Kidney tubule cell (primary cell): Measurements from ENCODE around the gene ZNF483.
A peak's percentile ranks its signal among the peaks of the same experiment; 100 is the strongest.
"Not testable (repeated sequence)": the region's sequence is repeated elsewhere in the genome, so short reads cannot be mapped to it uniquely, and the experiment has no call there.

Source experiments
- DNase-seq: peaks from one replicate; pipeline ENCODE4 v3.0.0-alpha.2; 2018; ENCODE audit warnings: low spot score

Gene ZNF483

GRCh38 chr9:111542497-111543254, 17.7 kb downstream of the ZNF483 start:
- DNase-seq, result no peak

DNA sequence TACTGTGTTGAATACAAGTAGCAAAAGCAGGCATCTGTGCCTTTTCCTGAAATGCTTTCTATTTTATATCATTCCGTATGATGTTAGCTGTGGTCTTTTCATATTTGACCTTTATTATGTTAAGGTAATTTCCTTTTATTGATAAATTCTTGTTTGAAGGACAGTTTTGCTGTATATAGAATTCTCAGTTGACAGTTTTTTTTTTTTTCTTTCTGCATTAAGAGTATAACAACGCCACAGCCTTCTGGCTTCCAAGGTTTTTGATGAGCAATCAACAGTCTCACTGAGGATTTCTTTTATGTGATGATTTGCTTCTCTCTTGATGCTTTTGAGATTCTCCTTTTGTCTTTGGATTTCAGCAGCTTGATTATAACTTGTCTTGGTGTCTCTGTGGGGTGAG, 23.6 kb downstream of the ZNF483 start:
- DNase-seq, result no peak

DNA sequence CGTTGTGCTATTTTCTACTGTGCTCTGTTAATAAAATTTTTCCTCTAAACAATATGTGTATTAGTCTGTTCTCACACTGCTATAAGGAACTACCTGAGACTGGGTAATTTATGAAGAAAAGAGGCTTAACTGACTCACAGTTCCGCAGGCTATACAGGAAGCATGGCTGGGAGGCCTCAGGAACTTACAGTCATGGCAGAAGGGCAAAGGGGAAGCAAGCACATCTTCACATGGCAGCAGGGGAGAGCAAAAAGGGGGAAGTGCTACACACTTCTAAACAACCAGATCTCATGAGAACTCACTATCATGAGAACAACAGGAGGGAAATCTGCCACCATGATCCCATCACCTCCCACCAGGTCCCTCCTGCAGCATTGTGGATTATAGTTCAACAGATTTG, 30.4 kb downstream of the ZNF483 start:
- not testable (repeated sequence) for DNase-seq

DNA sequence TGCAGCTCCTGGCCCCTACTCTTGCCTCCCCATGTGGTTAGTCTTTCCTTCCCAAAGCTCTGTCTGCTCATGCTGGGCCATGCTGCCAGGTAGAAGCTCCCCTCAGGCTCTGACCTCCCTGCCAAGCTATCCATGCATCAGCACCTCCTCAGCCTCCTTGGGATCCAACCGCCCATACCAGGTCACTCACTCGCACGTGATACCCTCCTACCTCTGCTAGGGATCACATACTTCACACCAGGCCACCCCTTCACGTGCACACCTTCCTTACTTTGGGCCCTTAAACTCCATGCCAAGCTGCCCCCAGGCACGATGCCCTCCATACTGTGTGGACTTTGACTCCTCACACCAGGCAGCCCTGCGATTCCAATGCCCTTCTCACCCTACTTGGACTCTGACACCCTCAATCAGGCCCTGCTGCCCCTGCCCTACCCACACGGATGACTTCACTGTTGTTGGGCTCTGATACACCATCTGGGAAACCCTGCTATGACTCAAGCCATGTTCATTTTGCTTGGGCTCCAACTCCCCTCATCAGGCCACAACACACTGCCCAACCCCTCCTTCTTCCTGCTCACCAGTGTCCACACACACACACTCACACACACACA, 34.1 kb downstream of the ZNF483 start:
- peak; percentile 86 for DNase-seq

DNA sequence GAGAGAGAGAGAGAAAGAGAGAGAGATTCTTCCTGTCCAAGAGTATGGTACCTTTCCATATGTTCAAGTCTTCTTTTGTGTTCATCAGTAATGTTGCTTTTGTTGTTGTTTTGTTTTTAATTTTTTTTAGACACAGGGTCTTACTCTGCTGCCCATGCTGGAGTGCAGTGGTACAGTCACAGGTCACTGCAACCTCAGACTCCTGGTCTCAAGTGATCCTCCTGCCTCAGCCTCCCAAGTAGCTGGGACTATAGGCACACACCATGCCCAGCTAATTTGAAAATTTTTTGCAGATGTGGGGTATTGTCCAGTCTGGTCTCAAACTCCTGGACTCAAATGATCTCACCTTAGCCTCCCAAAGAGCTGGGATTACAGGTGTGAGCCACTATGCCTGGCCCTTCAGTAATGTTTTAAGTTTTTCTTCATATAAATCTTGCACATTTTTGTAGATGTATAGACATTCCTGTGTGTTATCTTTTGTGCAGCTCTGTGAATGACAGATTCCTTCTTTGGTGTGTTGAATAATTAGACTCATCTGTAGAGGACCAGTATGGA, 36.3 kb downstream of the ZNF483 start:
- DNase-seq, result no peak

GRCh38 chr9:111566234-111566633, 41.3 kb downstream of the ZNF483 start:
- no peak for DNase-seq

DNA sequence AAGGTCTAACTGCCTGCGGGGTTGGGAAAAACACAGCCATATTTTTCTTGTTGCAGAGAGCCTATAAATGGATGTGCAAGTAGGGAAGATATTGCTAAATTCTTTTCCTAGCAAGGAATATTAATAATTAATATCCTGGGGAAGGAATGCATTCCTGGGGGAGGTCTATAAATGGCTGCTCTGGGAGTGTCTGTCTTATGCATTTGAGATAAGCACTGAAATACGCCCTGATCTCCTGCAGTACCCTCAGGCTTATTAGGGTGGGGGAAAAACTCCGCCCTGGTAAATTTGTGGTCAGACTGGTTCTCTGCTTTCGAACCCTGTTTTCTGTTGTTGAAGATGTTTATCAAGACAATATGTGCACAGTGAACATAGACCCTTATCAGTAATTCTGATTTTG, 43.1 kb downstream of the ZNF483 start:
- DNase-seq, result not testable (repeated sequence)

GRCh38 chr9:111572950-111573604, 48.1 kb downstream of the ZNF483 start:
- no peak for DNase-seq

- DNase-seq, result peak; percentile 61
Observed at GRCh38 chr9:111582888-111583287, 57.9 kb downstream of the ZNF483 start.

DNA sequence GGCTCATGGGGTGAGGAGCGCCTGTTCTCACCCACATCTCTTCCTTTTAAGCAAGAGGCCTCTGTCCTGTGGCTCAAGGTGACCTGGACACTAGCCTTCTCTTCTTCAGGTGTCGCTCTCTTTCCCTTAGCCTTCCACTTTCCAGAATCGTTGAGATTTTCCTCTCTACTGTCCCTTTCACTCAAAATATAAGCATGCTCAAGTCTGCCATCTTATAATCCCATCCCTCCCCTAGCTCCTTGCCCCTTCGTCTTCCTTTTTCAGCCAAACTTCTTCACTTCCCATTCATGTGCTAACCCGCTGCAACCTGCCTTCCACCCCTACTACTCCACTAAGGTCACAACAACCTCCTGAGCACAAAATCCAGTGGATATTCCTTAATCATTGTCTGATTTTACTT, 61.4 kb downstream of the ZNF483 start:
- DNase-seq, result no peak

- no peak for DNase-seq
Observed at GRCh38 chr9:111588846-111589245, 63.9 kb downstream of the ZNF483 start.

DNA sequence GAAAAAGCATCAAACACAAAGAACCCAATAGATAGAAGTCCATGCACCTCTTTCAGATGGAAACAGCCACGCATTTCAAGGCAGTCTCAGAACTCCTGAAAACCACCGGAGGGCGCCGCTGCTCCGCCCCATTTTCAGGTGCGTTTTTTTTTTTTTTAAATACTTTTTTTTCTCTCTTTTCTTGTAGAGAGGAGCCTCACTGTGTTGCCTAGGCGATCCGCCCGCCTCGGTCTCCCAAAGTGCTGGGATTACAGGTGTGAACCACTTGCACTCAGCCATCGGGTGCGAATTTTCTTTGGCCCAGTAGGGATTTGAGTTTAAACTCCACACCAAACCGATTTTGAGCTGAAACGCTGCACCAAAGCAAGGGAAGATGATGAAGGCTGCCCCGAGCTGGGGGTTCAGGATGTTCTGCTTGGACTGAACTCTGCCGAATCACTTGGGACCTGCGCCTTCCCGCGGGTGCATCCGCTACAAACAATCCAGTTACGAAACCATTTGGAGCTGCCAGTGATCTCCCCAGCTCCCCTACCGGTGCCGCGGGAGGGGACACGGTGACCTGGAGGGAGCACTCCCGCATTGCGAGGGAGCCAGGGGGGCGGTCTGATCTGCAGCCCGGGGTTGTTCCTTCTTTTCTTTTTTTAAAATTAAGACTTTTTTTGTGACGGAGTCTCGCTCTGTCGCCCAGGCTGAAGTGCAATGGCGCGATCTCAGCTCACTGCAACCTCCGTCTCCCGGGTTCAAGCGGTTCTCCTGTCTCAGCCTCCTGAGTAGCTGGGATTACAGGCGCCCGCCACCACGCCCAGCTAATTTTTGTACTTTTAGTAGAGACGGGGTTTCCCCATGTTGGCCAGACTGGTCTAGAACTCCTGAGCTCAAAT, 73.1 kb downstream of the ZNF483 start:
- peak; percentile 82 for DNase-seq

DNA sequence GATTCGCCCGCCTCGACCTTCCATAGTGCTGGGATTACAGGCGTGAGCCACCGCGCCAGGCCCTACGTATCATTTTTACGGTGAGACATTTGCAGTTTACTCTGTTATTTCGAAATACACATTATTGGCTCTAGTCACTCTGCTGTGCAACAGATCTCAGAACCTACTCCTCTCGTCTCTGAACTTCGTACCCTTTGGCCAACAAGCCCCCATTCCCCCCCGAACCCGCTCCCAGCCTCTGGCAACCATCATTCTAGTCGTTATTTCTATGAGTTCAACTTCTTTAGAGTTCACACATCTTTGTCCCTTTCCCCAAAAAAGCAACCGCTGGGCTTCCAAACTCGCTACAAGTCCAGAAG, 73.7 kb downstream of the ZNF483 start:
- DNase-seq, result peak; percentile 32

DNA sequence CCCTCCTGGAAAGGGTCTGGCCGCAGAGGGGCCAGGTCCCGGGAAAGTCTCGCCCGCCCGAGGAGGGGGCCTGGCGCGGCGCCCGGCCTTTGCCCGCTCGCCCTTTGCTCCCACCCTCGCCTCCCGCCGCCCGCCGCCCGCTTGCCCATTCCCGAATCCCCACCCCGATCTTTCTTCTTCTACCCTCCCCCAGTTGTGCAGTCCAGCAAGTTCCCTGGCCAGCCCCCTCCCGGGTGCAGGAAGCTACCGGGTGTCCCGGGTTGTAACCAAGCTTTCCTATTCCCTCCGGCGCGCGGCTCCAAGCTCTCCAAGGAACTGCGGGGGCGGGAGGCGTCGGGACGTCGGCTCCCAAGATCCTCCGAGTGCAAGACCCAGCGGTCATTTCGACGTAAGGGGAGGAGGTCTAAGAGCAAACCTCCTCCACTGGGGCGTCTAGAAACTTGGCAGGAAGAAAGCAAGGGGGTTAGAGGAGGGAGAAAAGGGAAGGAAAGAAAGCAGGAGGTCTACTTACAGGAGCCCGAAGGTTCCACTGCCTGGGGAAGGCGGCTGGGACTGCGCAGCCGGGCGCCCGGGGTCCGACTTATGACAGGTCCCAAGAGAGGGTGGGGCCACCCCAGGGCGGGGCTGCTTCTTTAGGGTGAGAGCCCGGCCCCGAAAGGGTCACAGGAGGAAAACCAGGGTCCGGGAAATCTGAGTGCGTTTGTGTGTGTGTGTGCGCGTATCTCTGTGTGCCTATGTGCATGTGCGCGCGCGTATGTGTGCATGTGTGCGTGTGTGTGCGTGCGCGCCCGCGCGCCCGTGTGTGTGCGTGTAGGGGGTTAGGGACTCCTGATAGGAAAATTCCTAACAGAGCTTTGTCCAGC, 74.3 kb downstream of the ZNF483 start, which contains the start of gene PTGR1:
TSS of gene PTGR1 (minus strand) at position 556 of the 863 bp plus-strand sequence. CDS start 2,225 bp downstream, outside the sequence.
- peak; percentile 90 for DNase-seq

GRCh38 chr9:111599955-111600343, 75.0 kb downstream of the ZNF483 start:
- no peak for DNase-seq

DNA sequence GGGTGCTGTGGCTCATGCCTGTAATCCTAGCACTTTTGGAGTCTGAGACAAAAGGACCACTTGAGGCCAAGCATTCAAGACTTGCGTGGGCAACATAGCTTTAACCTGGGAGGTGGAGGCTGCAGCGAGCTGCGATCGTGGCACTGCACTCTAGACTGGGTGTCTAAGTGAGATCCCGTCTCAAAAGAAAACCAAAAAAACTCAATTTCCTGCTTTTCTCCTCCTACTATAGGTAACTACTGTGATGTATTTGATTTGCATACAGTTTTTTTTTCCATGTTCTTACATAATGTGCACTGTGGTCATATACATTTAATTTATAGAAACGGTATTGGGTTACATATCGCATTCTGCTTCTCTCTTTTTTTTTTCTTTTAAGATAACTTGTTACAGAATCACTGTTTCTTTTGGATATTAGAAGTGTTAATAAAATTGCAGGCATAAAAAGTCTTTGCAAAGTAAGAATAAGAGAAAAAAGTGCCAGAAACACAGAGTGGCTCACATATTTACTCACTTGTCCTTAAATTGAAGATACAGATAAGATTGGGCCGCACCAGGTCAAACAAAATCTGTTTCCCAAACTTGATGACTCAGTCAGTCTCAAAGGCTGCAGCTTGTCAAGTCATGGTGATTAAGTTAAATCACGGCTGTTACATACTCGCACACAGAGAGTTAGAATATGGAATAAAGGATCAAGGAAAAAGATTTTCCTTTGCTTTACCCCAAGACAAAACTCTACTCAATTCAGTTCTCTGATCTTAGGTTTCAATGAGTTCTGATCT, 76.4 kb downstream of the ZNF483 start:
- peak; percentile 16 for DNase-seq

DNA sequence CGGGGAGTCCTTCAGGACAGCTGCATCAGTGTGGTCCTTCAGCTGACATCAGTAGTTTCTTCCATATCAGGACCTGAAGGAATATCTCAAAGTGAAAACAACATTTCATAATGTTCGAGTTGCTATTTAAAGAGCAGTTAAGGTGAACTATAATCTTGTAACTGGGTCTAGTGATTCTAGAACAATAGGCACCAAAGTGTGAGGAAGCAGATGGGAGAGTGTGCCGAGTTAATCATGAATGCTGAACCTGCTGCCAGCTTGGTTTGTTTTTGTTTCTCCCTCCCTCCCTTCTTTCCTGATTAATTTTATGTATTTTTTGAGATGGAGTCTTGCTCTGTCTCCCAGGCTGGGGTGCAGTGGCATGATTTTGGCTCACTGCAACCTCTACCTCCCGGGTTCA, 78.1 kb downstream of the ZNF483 start:
- DNase-seq, result no peak

GRCh38 chr9:111604054-111604615, 79.2 kb downstream of the ZNF483 start:
- DNase-seq, result no peak

DNA sequence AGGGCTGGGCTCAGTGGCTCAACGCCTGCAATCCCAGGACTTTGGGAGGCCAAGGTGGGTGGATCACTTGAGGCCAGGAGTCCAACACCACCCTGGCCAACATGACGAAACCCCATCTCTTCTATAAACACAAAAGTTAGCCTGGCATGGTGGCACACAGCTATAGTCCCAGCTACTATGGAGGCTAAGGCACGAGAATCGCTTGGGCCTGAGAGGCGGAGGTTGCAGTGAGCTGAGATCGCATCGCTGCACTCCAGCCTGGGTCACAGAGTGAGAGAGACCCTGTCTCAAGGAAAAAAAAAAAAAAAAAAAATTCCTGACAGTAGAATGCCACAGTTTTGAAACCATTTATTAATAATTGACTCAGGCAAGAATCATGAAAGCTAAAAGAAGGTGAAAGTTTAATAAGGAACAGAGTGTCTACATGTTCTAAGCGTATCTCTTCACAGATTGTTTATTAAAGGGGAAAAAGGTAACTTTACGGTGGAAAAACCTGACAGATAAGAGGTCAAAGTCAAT, 80.1 kb downstream of the ZNF483 start:
- DNase-seq, result peak; percentile 37

GRCh38 chr9:111610149-111610548, 85.2 kb downstream of the ZNF483 start:
- no peak for DNase-seq
